Skin of body (tissue), 2 donors: ENCODE measurements around the gene LTF. TPM values are rescaled to one million over a fixed set of nuclear protein-coding genes. Genes with fewer than 3 reads are reported as not detected.
"Not testable (repeated sequence)": the region's sequence is repeated elsewhere in the genome, so short reads cannot be mapped to it uniquely, and the experiment has no call there.

Experiments used
- DNase-seq: peaks from one replicate; lab custom pipeline; 2025; lab: John Stamatoyannopoulos, UW
- total RNA-seq: library from RNA; depleted of rRNA; stranded (reverse); fragments of >200 nt; gene quantifications from one replicate; pipeline ENCODE4 v1.2.3, GENCODE V29; 2014

Gene LTF
- total RNA-seq, 1 donor from 2014 or later = 60.7 TPM

GRCh38 chr3:46395766-46396530, 68.8 kb downstream of the LTF start:
- DNase-seq = no peak

- DNase-seq = no peak
Measured at GRCh38 chr3:46395210-46395661, 69.5 kb downstream of the LTF start.

- no peak for DNase-seq
Measured at GRCh38 chr3:46393554-46394434, 70.9 kb downstream of the LTF start.

- DNase-seq = no peak
Measured at GRCh38 chr3:46393011-46393410, 71.7 kb downstream of the LTF start.

- DNase-seq = not testable (repeated sequence)
Measured at GRCh38 chr3:46391526-46391925, 73.2 kb downstream of the LTF start.

- no peak for DNase-seq
Measured at GRCh38 chr3:46389306-46389705, 75.4 kb downstream of the LTF start.

GRCh38 chr3:46388847-46389246, 75.9 kb downstream of the LTF start:
- not testable (repeated sequence) for DNase-seq

GRCh38 chr3:46386205-46386604, 78.5 kb downstream of the LTF start:
- no peak for DNase-seq

Other genes starting within 250 kb of the LTF start
- 0.49 TPM for gene CCR3, start 222.4 kb downstream of the LTF start, total RNA-seq
- 2.9 TPM for gene CCR2, start 110.8 kb downstream of the LTF start, total RNA-seq
- gene CCR5, start 94.0 kb downstream of the LTF start, total RNA-seq = 0.10 TPM
- 1.2 TPM for gene CCRL2, start 57.6 kb downstream of the LTF start, total RNA-seq
- not detected for gene RTP3, start 33.1 kb upstream of the LTF start, total RNA-seq
- 2.8 TPM for gene LRRC2, start 101.4 kb upstream of the LTF start, total RNA-seq
- gene FAM240A, start 147.6 kb upstream of the LTF start, total RNA-seq = not detected
- gene ALS2CL, start 228.8 kb upstream of the LTF start, total RNA-seq = 21.0 TPM
- 0.30 TPM for gene TMIE, start 236.5 kb upstream of the LTF start, total RNA-seq